Liver (tissue), 9 donors: ENCODE results near the gene MED27. TPM values are rescaled to one million over a fixed set of nuclear protein-coding genes. Genes with fewer than 3 reads are reported as not detected.

Source experiments
- DNase-seq: peaks from one replicate; pipeline ENCODE4 v3.0.0-alpha.2; 2017; ENCODE audit warnings: low spot score
- H3K27ac ChIP-seq, 2 donors: one replicate each; pipeline ENCODE4 v1.7.0; 2013; ENCODE audit warnings: inconsistent platforms in 2 of 2, low read length in 2 of 2, control low read depth in 1 of 2, low read depth in 1 of 2, mild to moderate bottlenecking in 1 of 2
- H3K27me3 ChIP-seq, 4 donors: one replicate each; pipeline versions ENCODE4 v1.6.1 to v1.7.0; 2013; ENCODE audit warnings: low read length in 3 of 4, inconsistent platforms in 1 of 4, mild to moderate bottlenecking in 1 of 4, moderate library complexity in 1 of 4; ENCODE audit not compliant: control insufficient read depth in 4 of 4, insufficient read depth in 4 of 4
- H3K36me3 ChIP-seq, 4 donors: one replicate each; pipeline versions ENCODE4 v1.6.1 to v1.7.0; 2013; ENCODE audit warnings: low read length in 3 of 4, mild to moderate bottlenecking in 3 of 4, low read depth in 1 of 4, moderate library complexity in 1 of 4; ENCODE audit not compliant: control insufficient read depth in 4 of 4, insufficient read depth in 3 of 4
- H3K4me1 ChIP-seq, 4 donors: one replicate each; pipeline versions ENCODE4 v1.6.1 to v1.7.0; 2013; ENCODE audit warnings: low read length in 3 of 4, mild to moderate bottlenecking in 3 of 4, moderate library complexity in 1 of 4; ENCODE audit not compliant: control insufficient read depth in 4 of 4, insufficient read depth in 4 of 4
- H3K4me3 ChIP-seq, 3 donors: one replicate each; pipeline versions ENCODE4 v1.6.1 to v1.7.0; 2013; ENCODE audit warnings: low read length in 3 of 3, control low read depth in 1 of 3, low read depth in 1 of 3, mild to moderate bottlenecking in 1 of 3
- H3K9ac ChIP-seq, 2 donors: one replicate each; pipeline ENCODE4 v1.7.0; 2013; ENCODE audit warnings: low read length in 2 of 2, mild to moderate bottlenecking in 2 of 2, moderate library complexity in 2 of 2, control low read depth in 1 of 2, low read depth in 1 of 2
- H3K9me3 ChIP-seq, 4 donors: one replicate each; pipeline versions ENCODE4 v1.6.1 to v1.7.0; 2013; ENCODE audit warnings: low read length in 3 of 4; ENCODE audit not compliant: control insufficient read depth in 4 of 4
- FOXA1 ChIP-seq: IDR thresholded peaks from 2 replicates; pipeline ENCODE4 v1.6.1; 2016; ENCODE audit warnings: antibody characterized with exemption
- FOXA2 ChIP-seq: IDR thresholded peaks from 2 replicates; pipeline ENCODE4 v1.6.1; 2016; ENCODE audit warnings: antibody characterized with exemption
- GABPA ChIP-seq, 2 donors: IDR thresholded peaks in 1 of 2; conservative IDR thresholded peaks in 1 of 2; 2 replicates each; pipeline ENCODE4 v1.6.1; 2016; ENCODE audit warnings: antibody characterized with exemption in 2 of 2, mild to moderate bottlenecking in 1 of 2, moderate library complexity in 1 of 2
- HNF4G ChIP-seq: IDR thresholded peaks from 2 replicates; pipeline ENCODE4 v1.6.1; 2016; ENCODE audit warnings: antibody characterized with exemption
- JUND ChIP-seq, 2 donors: IDR thresholded peaks; 2 replicates each; pipeline ENCODE4 v1.6.1; 2016; ENCODE audit warnings: antibody characterized with exemption in 2 of 2
- NR2F2 ChIP-seq: IDR thresholded peaks from 2 replicates; pipeline ENCODE4 v1.6.1; 2016; ENCODE audit warnings: antibody characterized with exemption
- RAD21 ChIP-seq, 2 donors: IDR thresholded peaks; 2 replicates each; pipeline ENCODE4 v1.6.1; 2016; ENCODE audit warnings: antibody characterized with exemption in 2 of 2, mild to moderate bottlenecking in 2 of 2
- RXRA ChIP-seq, 2 donors: IDR thresholded peaks; 2 replicates each; pipeline ENCODE4 v1.6.1; 2017 to 2018; ENCODE audit warnings: antibody characterized with exemption in 2 of 2, mild to moderate bottlenecking in 1 of 2
- SP1 ChIP-seq: IDR thresholded peaks from 2 replicates; pipeline ENCODE4 v1.6.1; 2018; ENCODE audit warnings: antibody characterized with exemption, mild to moderate bottlenecking
- YY1 ChIP-seq: IDR thresholded peaks from 2 replicates; pipeline ENCODE4 v1.6.1; 2016; ENCODE audit warnings: antibody characterized with exemption, mild to moderate bottlenecking
- WGBS: extraction: QIAGEN DNeasy Blood & Tissue Kit; methylation state at CpG from one replicate; pipeline ENCODE4 v1.1.7; 2013; 5-methylcytosine and 5-hydroxymethylcytosine counted together
- polyA plus RNA-seq, 2 donors: library from polyadenylated mRNA; stranded (reverse) in 1 of 2; unstranded in 1 of 2; fragments of 200-250 nt in 1 of 2; fragments of >200 nt in 1 of 2; fragmentation: Nextera tagmentation in 1 of 2; extraction: Ambion mirVana in 1 of 2; gene quantifications; one replicate each; pipeline versions ENCODE4 v1.2.1 to v1.2.3, GENCODE V29; 2013 to 2015
- total RNA-seq, 2 donors: library from RNA; depleted of rRNA; stranded (reverse); fragments of >200 nt; gene quantifications; one replicate each; pipeline ENCODE4 v1.2.3, GENCODE V29; 2014
- TF ChIP-seq, protein P1 (sequence below): IDR thresholded peaks from 2 replicates; pipeline ENCODE4 v1.6.1; 2016; ENCODE audit warnings: antibody characterized with exemption
- TF ChIP-seq, protein P2 (sequence below): IDR thresholded peaks from 2 replicates; pipeline ENCODE4 v1.6.1; 2016; ENCODE audit warnings: antibody characterized with exemption
- TF ChIP-seq, protein P3 (sequence below): IDR thresholded peaks from 2 replicates; pipeline ENCODE4 v1.6.1; 2016; ENCODE audit warnings: antibody characterized with exemption
- TF ChIP-seq, protein P4 (sequence below): fragments of 150-350 bp; IDR thresholded peaks from 2 replicates; pipeline ENCODE4 v1.5.1; 2017; ENCODE audit warnings: improper control_type of control experiment, low read depth, low read length; ENCODE audit not compliant: missing input control
- TF ChIP-seq, protein P5 (sequence below): IDR thresholded peaks from 2 replicates; pipeline ENCODE4 v1.6.1; 2016; ENCODE audit warnings: antibody characterized with exemption, mild to moderate bottlenecking
- donor health status: healthy.
- donor health status: healthy.
- donor health status: healthy.
- donor health status: healthy.
- donor health status: healthy.

Gene MED27
- total and polyA plus RNA-seq, 4 donors = 4.6 to 7.9 (median 5.5) TPM

DNA sequence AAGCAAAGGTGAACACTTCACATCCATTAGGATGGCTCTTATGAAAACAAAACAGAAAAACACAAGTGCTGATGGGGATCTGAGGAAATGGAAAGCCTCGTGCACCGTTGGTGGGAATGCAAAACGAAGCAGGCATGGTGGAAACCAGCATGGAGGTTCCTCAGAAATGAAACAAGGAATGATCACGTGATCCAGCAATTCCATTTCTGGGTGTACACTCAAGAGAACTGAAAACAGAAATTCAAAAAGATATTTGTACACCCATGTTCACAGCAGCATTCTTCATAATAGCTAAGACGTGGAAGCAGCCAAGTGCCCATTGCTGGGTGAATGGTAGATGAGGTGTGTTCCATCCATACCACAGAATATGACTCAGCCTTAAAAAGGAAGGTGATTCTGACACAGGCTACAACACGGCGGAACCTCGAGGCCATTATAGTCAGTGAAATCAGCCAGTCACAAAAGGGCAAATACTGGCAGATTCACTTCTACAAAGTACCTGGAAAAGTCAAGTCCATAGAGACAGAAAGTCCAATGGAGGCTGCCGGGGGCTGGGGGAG, 252.6 kb downstream of the MED27 start:
- no peak for DNase-seq
- H3K27me3 ChIP-seq = peaks cover 0 to 6% (median 3%) of the 10 kb centered on the region in 4 donors
- H3K9ac ChIP-seq = no peak overlapping the region
- no peaks in the 10 kb centered on the region for H3K4me1 ChIP-seq
- TF ChIP-seq, protein P1, sequence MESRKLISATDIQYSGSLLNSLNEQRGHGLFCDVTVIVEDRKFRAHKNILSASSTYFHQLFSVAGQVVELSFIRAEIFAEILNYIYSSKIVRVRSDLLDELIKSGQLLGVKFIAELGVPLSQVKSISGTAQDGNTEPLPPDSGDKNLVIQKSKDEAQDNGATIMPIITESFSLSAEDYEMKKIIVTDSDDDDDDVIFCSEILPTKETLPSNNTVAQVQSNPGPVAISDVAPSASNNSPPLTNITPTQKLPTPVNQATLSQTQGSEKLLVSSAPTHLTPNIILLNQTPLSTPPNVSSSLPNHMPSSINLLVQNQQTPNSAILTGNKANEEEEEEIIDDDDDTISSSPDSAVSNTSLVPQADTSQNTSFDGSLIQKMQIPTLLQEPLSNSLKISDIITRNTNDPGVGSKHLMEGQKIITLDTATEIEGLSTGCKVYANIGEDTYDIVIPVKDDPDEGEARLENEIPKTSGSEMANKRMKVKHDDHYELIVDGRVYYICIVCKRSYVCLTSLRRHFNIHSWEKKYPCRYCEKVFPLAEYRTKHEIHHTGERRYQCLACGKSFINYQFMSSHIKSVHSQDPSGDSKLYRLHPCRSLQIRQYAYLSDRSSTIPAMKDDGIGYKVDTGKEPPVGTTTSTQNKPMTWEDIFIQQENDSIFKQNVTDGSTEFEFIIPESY = no peak
- TF ChIP-seq YY1 = no peak
- H3K4me3 ChIP-seq = no peak overlapping the region
- H3K36me3 ChIP-seq = no peaks in the 10 kb centered on the region
- H3K9me3 ChIP-seq = no peaks in the 10 kb centered on the region
- H3K27ac ChIP-seq = no peak overlapping the region
- 71% methylated on average over 9 of the region's 9 CpGs for WGBS

DNA sequence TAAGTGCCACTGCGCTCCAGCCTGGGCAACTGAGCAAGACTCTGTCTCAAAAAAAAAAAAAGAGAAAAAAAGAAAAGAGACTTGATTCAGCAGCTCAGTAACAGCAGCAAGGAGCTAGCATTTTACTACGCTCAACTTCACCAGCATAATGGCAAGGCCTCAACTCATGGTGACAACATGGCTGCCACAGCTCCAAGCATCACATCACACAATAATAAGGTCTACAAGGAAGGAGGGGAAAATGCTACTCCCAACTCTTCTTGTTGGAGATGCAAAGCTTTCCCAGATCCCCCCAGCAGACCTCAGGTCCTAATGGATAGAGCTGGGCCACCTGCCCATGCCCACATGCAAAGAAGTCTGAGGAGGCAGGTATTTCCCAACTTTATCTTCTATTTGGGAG, 253.6 kb downstream of the MED27 start:
- TF ChIP-seq RXRA (IDR thresholded peaks at IDR 0.05) (no peak), SP1 (no peak), RAD21 (IDR thresholded peaks at IDR 0.05) (no peak), FOXA1 (no peak), HNF4G (no peak), NR2F2 (no peak), GABPA (IDR thresholded peaks at IDR 0.05 in 1 of 2, conservative IDR thresholded peaks at IDR 0.05 in 1 of 2) (no peak), YY1 (no peak)
- TF ChIP-seq, protein P2, sequence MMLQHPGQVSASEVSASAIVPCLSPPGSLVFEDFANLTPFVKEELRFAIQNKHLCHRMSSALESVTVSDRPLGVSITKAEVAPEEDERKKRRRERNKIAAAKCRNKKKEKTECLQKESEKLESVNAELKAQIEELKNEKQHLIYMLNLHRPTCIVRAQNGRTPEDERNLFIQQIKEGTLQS = no peak
- TF ChIP-seq, protein P3, sequence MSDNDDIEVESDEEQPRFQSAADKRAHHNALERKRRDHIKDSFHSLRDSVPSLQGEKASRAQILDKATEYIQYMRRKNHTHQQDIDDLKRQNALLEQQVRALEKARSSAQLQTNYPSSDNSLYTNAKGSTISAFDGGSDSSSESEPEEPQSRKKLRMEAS = no peak
- TF ChIP-seq, protein P4, sequence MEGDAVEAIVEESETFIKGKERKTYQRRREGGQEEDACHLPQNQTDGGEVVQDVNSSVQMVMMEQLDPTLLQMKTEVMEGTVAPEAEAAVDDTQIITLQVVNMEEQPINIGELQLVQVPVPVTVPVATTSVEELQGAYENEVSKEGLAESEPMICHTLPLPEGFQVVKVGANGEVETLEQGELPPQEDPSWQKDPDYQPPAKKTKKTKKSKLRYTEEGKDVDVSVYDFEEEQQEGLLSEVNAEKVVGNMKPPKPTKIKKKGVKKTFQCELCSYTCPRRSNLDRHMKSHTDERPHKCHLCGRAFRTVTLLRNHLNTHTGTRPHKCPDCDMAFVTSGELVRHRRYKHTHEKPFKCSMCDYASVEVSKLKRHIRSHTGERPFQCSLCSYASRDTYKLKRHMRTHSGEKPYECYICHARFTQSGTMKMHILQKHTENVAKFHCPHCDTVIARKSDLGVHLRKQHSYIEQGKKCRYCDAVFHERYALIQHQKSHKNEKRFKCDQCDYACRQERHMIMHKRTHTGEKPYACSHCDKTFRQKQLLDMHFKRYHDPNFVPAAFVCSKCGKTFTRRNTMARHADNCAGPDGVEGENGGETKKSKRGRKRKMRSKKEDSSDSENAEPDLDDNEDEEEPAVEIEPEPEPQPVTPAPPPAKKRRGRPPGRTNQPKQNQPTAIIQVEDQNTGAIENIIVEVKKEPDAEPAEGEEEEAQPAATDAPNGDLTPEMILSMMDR = no peak
- H3K4me1 ChIP-seq = no peaks in the 10 kb centered on the region
- DNase-seq = no peak
- H3K36me3 ChIP-seq = no peaks in the 10 kb centered on the region
- H3K27ac ChIP-seq = no peak overlapping the region
- no peaks in the 10 kb centered on the region for H3K9me3 ChIP-seq
- H3K27me3 ChIP-seq = peaks cover 0 to 9% (median 3%) of the 10 kb centered on the region in 4 donors
- 90% methylated on average over 2 of the region's 2 CpGs for WGBS
- H3K9ac ChIP-seq = no peak overlapping the region
- no peak overlapping the region for H3K4me3 ChIP-seq

DNA sequence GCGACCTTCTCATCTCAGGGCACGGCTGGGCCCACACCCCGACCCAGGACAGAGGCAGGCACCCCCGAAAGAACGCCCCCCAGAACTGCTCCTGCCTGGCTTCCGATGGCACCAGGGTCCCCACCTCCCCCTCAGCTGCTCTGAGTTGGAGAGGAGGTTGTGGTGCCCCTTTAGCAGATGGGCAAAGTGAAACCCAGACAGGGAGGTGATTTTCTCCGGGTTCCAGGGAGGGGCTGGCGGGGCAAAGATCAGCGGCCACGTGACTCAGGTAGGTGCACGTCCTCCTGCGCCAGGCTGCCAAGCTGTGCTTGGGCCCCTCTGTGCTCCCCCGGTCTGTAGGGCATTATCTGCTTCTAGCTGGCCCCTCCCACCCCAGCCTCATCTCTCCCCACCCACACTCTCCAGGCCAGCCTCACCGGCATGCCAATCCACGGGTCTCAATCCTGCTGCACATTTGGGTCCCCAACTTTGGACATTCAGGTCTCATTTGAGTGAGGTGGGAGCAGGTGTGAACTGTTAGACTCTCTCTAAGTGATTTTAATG, 254.6 kb downstream of the MED27 start:
- H3K36me3 ChIP-seq = no peaks in the 10 kb centered on the region
- TF ChIP-seq NR2F2 = no peak
- no peak for TF ChIP-seq HNF4G
- TF ChIP-seq JUND (IDR thresholded peaks at IDR 0.05) = no peak
- TF ChIP-seq, protein P5, sequence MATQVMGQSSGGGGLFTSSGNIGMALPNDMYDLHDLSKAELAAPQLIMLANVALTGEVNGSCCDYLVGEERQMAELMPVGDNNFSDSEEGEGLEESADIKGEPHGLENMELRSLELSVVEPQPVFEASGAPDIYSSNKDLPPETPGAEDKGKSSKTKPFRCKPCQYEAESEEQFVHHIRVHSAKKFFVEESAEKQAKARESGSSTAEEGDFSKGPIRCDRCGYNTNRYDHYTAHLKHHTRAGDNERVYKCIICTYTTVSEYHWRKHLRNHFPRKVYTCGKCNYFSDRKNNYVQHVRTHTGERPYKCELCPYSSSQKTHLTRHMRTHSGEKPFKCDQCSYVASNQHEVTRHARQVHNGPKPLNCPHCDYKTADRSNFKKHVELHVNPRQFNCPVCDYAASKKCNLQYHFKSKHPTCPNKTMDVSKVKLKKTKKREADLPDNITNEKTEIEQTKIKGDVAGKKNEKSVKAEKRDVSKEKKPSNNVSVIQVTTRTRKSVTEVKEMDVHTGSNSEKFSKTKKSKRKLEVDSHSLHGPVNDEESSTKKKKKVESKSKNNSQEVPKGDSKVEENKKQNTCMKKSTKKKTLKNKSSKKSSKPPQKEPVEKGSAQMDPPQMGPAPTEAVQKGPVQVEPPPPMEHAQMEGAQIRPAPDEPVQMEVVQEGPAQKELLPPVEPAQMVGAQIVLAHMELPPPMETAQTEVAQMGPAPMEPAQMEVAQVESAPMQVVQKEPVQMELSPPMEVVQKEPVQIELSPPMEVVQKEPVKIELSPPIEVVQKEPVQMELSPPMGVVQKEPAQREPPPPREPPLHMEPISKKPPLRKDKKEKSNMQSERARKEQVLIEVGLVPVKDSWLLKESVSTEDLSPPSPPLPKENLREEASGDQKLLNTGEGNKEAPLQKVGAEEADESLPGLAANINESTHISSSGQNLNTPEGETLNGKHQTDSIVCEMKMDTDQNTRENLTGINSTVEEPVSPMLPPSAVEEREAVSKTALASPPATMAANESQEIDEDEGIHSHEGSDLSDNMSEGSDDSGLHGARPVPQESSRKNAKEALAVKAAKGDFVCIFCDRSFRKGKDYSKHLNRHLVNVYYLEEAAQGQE = no peak
- TF ChIP-seq RAD21 (IDR thresholded peaks at IDR 0.05) = no peak
- TF ChIP-seq FOXA2 = no peak
- TF ChIP-seq RXRA (IDR thresholded peaks at IDR 0.05) = no peak
- TF ChIP-seq, protein P3 = no peak
- TF ChIP-seq, protein P4 = no peak
- DNase-seq = no peak
- no peaks in the 10 kb centered on the region for H3K9me3 ChIP-seq
- H3K27me3 ChIP-seq = peaks cover 0 to 9% (median 3%) of the 10 kb centered on the region in 4 donors
- no peak overlapping the region for H3K4me3 ChIP-seq
- H3K4me1 ChIP-seq = no peaks in the 10 kb centered on the region
- WGBS = 84% methylated on average over 15 of the region's 15 CpGs
- H3K27ac ChIP-seq = no peak overlapping the region
- H3K9ac ChIP-seq = no peak overlapping the region
